Keratinocyte (primary cell): ENCODE measurements around the gene PPM1J. TPM values are rescaled to one million over a fixed set of nuclear protein-coding genes. Genes with fewer than 3 reads are reported as not detected.
"Not testable (repeated sequence)": the region's sequence is repeated elsewhere in the genome, so short reads cannot be mapped to it uniquely, and the experiment has no call there.

Experiments
- DNase-seq: peaks from one replicate; pipeline ENCODE4 v3.0.0-alpha.2; 2011; ENCODE audit warnings: low read depth, missing footprints, low spot score
- FAIRE-seq: peaks from 2 replicates; lab custom pipeline; 2011; peaks lifted over from hg19 to GRCh38; lab: Jason Lieb, UNC
- H2AFZ ChIP-seq: 2 replicates; pipeline ENCODE4 v1.6.0; 2012; ENCODE audit warnings: low read length, control low read depth, inconsistent platforms; ENCODE audit not compliant: control insufficient read depth
- H3K27ac ChIP-seq: 2 replicates; pipeline ENCODE4 v1.5.1; 2011; ENCODE audit warnings: low read length; ENCODE audit not compliant: control insufficient read depth, insufficient read depth
- H3K27me3 ChIP-seq: 3 replicates; pipeline ENCODE4 v1.6.0; 2011; ENCODE audit warnings: low read length; ENCODE audit not compliant: control insufficient read depth, insufficient read depth; ENCODE audit errors: extremely low read depth
- H3K36me3 ChIP-seq, 2 experiments: 2 replicates in 1 of 2; 3 replicates in 1 of 2; pipeline ENCODE4 v1.5.1; 2011; ENCODE audit warnings: low read length in 2 of 2, mild to moderate bottlenecking in 1 of 2; ENCODE audit not compliant: control insufficient read depth in 2 of 2, insufficient read depth in 2 of 2; ENCODE audit errors: extremely low read depth in 1 of 2
- H3K4me1 ChIP-seq: 3 replicates; pipeline ENCODE4 v1.5.1; 2011; ENCODE audit warnings: low read length; ENCODE audit not compliant: control insufficient read depth, insufficient read depth; ENCODE audit errors: extremely low read depth
- H3K4me2 ChIP-seq: 3 replicates; pipeline ENCODE4 v1.6.0; 2011; ENCODE audit warnings: low read depth, low read length; ENCODE audit not compliant: control insufficient read depth, insufficient read depth; ENCODE audit errors: extremely low read depth
- H3K4me3 ChIP-seq, 3 experiments: fragments of 200-600 bp in 1 of 3; sonication (generic) in 1 of 3; 2 replicates in 2 of 3; 3 replicates in 1 of 3; pipeline ENCODE4 v1.5.1; 2011 to 2016; ENCODE audit warnings: low read length in 3 of 3, mild to moderate bottlenecking in 3 of 3, control low read depth in 2 of 3, inconsistent platforms in 1 of 3, low read depth in 1 of 3, mixed read lengths in 1 of 3, mixed run types in 1 of 3, moderate library complexity in 1 of 3; ENCODE audit not compliant: control insufficient read depth in 2 of 3, insufficient read depth in 2 of 3; ENCODE audit errors: extremely low read depth in 1 of 3
- H3K79me2 ChIP-seq: 2 replicates; pipeline ENCODE4 v1.6.0; 2012; ENCODE audit warnings: low read length; ENCODE audit not compliant: control insufficient read depth, insufficient read depth
- H3K9ac ChIP-seq: 3 replicates; pipeline ENCODE4 v1.6.0; 2011; ENCODE audit warnings: low read length; ENCODE audit not compliant: control insufficient read depth, insufficient read depth; ENCODE audit errors: extremely low read depth
- H3K9me1 ChIP-seq: 3 replicates; pipeline ENCODE4 v1.6.0; 2011; ENCODE audit warnings: low read length; ENCODE audit not compliant: control insufficient read depth, insufficient read depth; ENCODE audit errors: extremely low read depth
- H3K9me3 ChIP-seq: 2 replicates; pipeline ENCODE4 v1.5.1; 2012; ENCODE audit warnings: low read depth, low read length; ENCODE audit not compliant: control insufficient read depth
- H4K20me1 ChIP-seq: 3 replicates; pipeline ENCODE4 v1.6.0; 2011; ENCODE audit warnings: low read length; ENCODE audit not compliant: control insufficient read depth, insufficient read depth; ENCODE audit errors: extremely low read depth
- CTCF ChIP-seq, 3 experiments: IDR thresholded peaks in 1 of 3; conservative IDR thresholded peaks in 1 of 3; optimal IDR thresholded peaks in 1 of 3; 2 replicates in 2 of 3; 3 replicates in 1 of 3; pipeline versions ENCODE3 to v1.5.1; 2011; ENCODE audit warnings: low read length in 3 of 3, mild to moderate bottlenecking in 3 of 3, moderate library complexity in 2 of 3, control low read depth in 1 of 3, inconsistent platforms in 1 of 3; ENCODE audit not compliant: insufficient read depth in 2 of 3; ENCODE audit errors: extremely low read depth in 1 of 3
- EZH2 ChIP-seq: IDR thresholded peaks from one replicate; pipeline ENCODE4 v1.6.1; 2012; ENCODE audit warnings: inconsistent platforms, mild to moderate bottlenecking, low read length, moderate library complexity
- dilution Hi-C: fragments of 300-500 bp; cut with MboI; formaldehyde crosslinking; loops from one replicate; pipeline ENCODE4 v1.7.0; 2020; ENCODE audit warnings: low sequenced_read_pairs; ENCODE audit not compliant: extremely low pct_ligation_motif_present
- polyA plus RNA-seq, 5 experiments: library from polyadenylated mRNA; depleted of rRNA in 3 of 5; stranded (reverse) in 3 of 5; stranded (forward) in 1 of 5; unstranded in 1 of 5; fragments of >200 nt; gene quantifications; 1 replicate in 1 of 5; 2 replicates in 3 of 5; 3 replicates in 1 of 5; pipeline versions ENCODE4 v1.2.1 to v1.2.3, GENCODE V29; 2011 to 2012; ENCODE audit warnings: missing spikeins in 2 of 5, low read depth in 1 of 5, low replicate concordance in 1 of 5

The PPM1J gene
- polyA plus RNA-seq, 1 donor (not counting 4 experiments of a cell fraction or from before 2014, with no cell fraction given): 7.7 TPM

- peaks cover 10% of the 10 kb centered on the region for H3K4me1 ChIP-seq
- no peak for FAIRE-seq
- H3K9me1 ChIP-seq: peaks cover 2% of the 10 kb centered on the region
- TF ChIP-seq EZH2 (no peak), CTCF (optimal IDR thresholded peaks at IDR 0.05 in 1 of 3, IDR thresholded peaks at IDR 0.05 in 1 of 3, conservative IDR thresholded peaks at IDR 0.05 in 1 of 3; ENCODE audit: extremely low read depth in 1 of 3, insufficient read depth in 2 of 3, low read length in 3 of 3) (peak in 1 of 3 experiments; percentile 39)
- H3K9me3 ChIP-seq: no peaks in the 10 kb centered on the region
- no peak overlapping the region for H3K4me2 ChIP-seq
- H3K27ac ChIP-seq: no peak overlapping the region
- no peak overlapping the region for H2AFZ ChIP-seq
- H3K4me3 ChIP-seq: no peak overlapping the region
- no peaks in the 10 kb centered on the region for H3K79me2 ChIP-seq
- H4K20me1 ChIP-seq: no peaks in the 10 kb centered on the region
- dilution Hi-C loops: no loop called here
- H3K36me3 ChIP-seq: no peaks in the 10 kb centered on the region
- no peak for DNase-seq
- H3K9ac ChIP-seq: no peak overlapping the region
- no peaks in the 10 kb centered on the region for H3K27me3 ChIP-seq
Measured at GRCh38 chr1:112727716-112728115, 12.6 kb upstream of the PPM1J start.

- H3K9ac ChIP-seq, H3K27me3 ChIP-seq, H3K36me3 ChIP-seq, H3K9me1 ChIP-seq, H3K9me3 ChIP-seq, FAIRE-seq, H3K27ac ChIP-seq, H4K20me1 ChIP-seq, DNase-seq, H2AFZ ChIP-seq, H3K4me2 ChIP-seq, H3K79me2 ChIP-seq, dilution Hi-C loops, H3K4me3 ChIP-seq: not testable (repeated sequence)
- peaks cover 15% of the 10 kb centered on the region for H3K4me1 ChIP-seq
Measured at GRCh38 chr1:112724240-112724639, 9.1 kb upstream of the PPM1J start.

- Histone ChIP-seq H3K36me3 (no peaks in the 10 kb centered on the region), H3K79me2 (no peaks in the 10 kb centered on the region), H3K27me3 (no peaks in the 10 kb centered on the region), H3K4me3 (no peak overlapping the region), H2AFZ (peak overlapping the region; percentile 51), H3K4me1 (peaks cover 18% of the 10 kb centered on the region), H3K9me1 (peaks cover 2% of the 10 kb centered on the region), H4K20me1 (no peaks in the 10 kb centered on the region), H3K4me2 (no peak overlapping the region), H3K9ac (no peak overlapping the region), H3K27ac (no peak overlapping the region), H3K9me3 (no peaks in the 10 kb centered on the region)
- dilution Hi-C loops: no loop called here
- TF ChIP-seq EZH2 (no peak), CTCF (optimal IDR thresholded peaks at IDR 0.05 in 1 of 3, IDR thresholded peaks at IDR 0.05 in 1 of 3, conservative IDR thresholded peaks at IDR 0.05 in 1 of 3; ENCODE audit: extremely low read depth in 1 of 3, insufficient read depth in 2 of 3, low read length in 3 of 3) (no peak)
- FAIRE-seq (no peak), DNase-seq (no peak)
Measured at GRCh38 chr1:112723511-112723839, 8.3 kb upstream of the PPM1J start.
